AG04450 (cell line): ENCODE data around the gene CFAP300. TPM values are rescaled to one million over a fixed set of nuclear protein-coding genes. Genes with fewer than 3 reads are reported as not detected.

ENCODE experiments used
- CTCF ChIA-PET: fragments of 300-600, 350-600 bp; formaldehyde crosslinking; extraction: SDS; loops from one replicate; lab custom pipeline; 2022; ENCODE audit warnings: antibody characterized with exemption, inconsistent platforms; lab: Charles Lee
- POLR2A ChIA-PET: fragments of 350-600 bp; formaldehyde crosslinking; extraction: SDS; loops from one replicate; lab custom pipeline; 2021; ENCODE audit warnings: antibody characterized with exemption, inconsistent platforms; lab: Yijun Ruan, JAX
- DNase-seq: peaks from one replicate; pipeline ENCODE4 v3.0.0-alpha.2; 2011; ENCODE audit warnings: low read depth, low spot score
- H3K27ac ChIP-seq: one replicate; pipeline ENCODE4 v1.5.1; 2012; ENCODE audit warnings: low read depth, low read length, control low read depth
- H3K27me3 ChIP-seq: one replicate; pipeline ENCODE4 v1.6.0; 2012; ENCODE audit warnings: low read length; ENCODE audit not compliant: control insufficient read depth, insufficient read depth
- H3K4me3 ChIP-seq: 2 replicates; pipeline ENCODE4 v1.5.1; 2011; ENCODE audit warnings: mild to moderate bottlenecking, low read depth, low read length, control low read depth
- H3K9me3 ChIP-seq: 2 replicates; pipeline ENCODE4 v1.5.1; 2012; ENCODE audit warnings: low read length; ENCODE audit not compliant: control insufficient read depth, insufficient read depth
- CTCF ChIP-seq: IDR thresholded peaks from 2 replicates; pipeline ENCODE4 v1.5.1; 2011; ENCODE audit warnings: low read depth, low read length, control low read depth, inconsistent platforms
- polyA plus RNA-seq: library from polyadenylated mRNA; depleted of rRNA; stranded (reverse); fragments of >200 nt; gene quantifications from 2 replicates; pipeline ENCODE4 v1.2.3, GENCODE V29; 2011

The CFAP300 gene
- polyA plus RNA-seq, 1 experiment = 3.4 TPM

GRCh38 chr11:102014756-102015155 lies 32.5 kb upstream of the CFAP300 start:
- H3K27me3 ChIP-seq = no peaks in the 10 kb centered on the region

GRCh38 chr11:102017026-102017425 lies 30.2 kb upstream of the CFAP300 start:
- ChIA-PET CTCF (interaction anchor here (1.1 to 1.9 kb wide), 2 partner anchors 9 to 156 kb away, joined by 4 to 14 read pairs; no protein-coding TSS in a partner anchor), POLR2A (no interaction called here)
- no peak for DNase-seq
- Histone ChIP-seq H3K27ac (no peak overlapping the region), H3K27me3 (no peaks in the 10 kb centered on the region), H3K9me3 (no peaks in the 10 kb centered on the region), H3K4me3 (no peak overlapping the region)
- TF ChIP-seq CTCF = no peak

More at GRCh38 chr11:102014756-102015155, 32.5 kb upstream of the CFAP300 start:
- no peaks in the 10 kb centered on the region for H3K9me3 ChIP-seq
- no peak overlapping the region for H3K27ac ChIP-seq
- TF ChIP-seq CTCF = no peak
- ChIA-PET CTCF (interaction anchor here (1.1 kb wide), 1 partner anchor 154 kb away, joined by 9 read pairs; no protein-coding TSS in a partner anchor), POLR2A (no interaction called here)
- no peak overlapping the region for H3K4me3 ChIP-seq
- no peak for DNase-seq

GRCh38 chr11:102026217-102026616 lies 21.0 kb upstream of the CFAP300 start:
- TF ChIP-seq CTCF = no peak
- POLR2A ChIA-PET = no interaction called here
- no peak overlapping the region for H3K4me3 ChIP-seq
- H3K9me3 ChIP-seq = no peaks in the 10 kb centered on the region
- H3K27me3 ChIP-seq = no peaks in the 10 kb centered on the region
- no peak for DNase-seq
- CTCF ChIA-PET = interaction anchor here (1.2 kb wide), 2 partner anchors 18 to 243 kb away, joined by 3 read pairs; no protein-coding TSS in a partner anchor
- no peak overlapping the region for H3K27ac ChIP-seq

GRCh38 chr11:102026959-102027358 lies 20.3 kb upstream of the CFAP300 start:
- DNase-seq = no peak
- ChIA-PET CTCF (interaction anchor here (1.2 to 1.4 kb wide), 4 partner anchors 19 to 253 kb away, joined by 3 to 9 read pairs (median 3); no protein-coding TSS in a partner anchor), POLR2A (no interaction called here)
- Histone ChIP-seq H3K9me3 (no peaks in the 10 kb centered on the region), H3K4me3 (no peak overlapping the region), H3K27me3 (no peaks in the 10 kb centered on the region), H3K27ac (no peak overlapping the region)
- no peak for TF ChIP-seq CTCF

GRCh38 chr11:102036757-102037156 lies 10.5 kb upstream of the CFAP300 start:
- CTCF ChIA-PET = no interaction called here
- POLR2A ChIA-PET = no interaction called here
- DNase-seq = no peak
- H3K27ac ChIP-seq = no peak overlapping the region
- no peaks in the 10 kb centered on the region for H3K27me3 ChIP-seq
- H3K9me3 ChIP-seq = no peaks in the 10 kb centered on the region; the same call in 1 of the 2 replicates
- no peak overlapping the region for H3K4me3 ChIP-seq
- TF ChIP-seq CTCF = no peak
